ENCODE data around the gene HMGXB4.
A peak's percentile ranks its signal among the peaks of the same experiment; 100 is the strongest.

Gene HMGXB4

GRCh38 chr22:35258191-35258988, 1.1 kb downstream of the HMGXB4 start:
- DNase-seq: no peak

- no peak for DNase-seq
These were observed 7.7 kb downstream of the HMGXB4 start for GRCh38 chr22:35264986-35265385.

- no peak for DNase-seq
These were observed 9.0 kb downstream of the HMGXB4 start for GRCh38 chr22:35266277-35266676.

GRCh38 chr22:35269630-35270029, 12.3 kb downstream of the HMGXB4 start:
- no peak for DNase-seq

GRCh38 chr22:35274154-35274871, 17.0 kb downstream of the HMGXB4 start:
- DNase-seq: no peak

GRCh38 chr22:35275580-35275979, 18.3 kb downstream of the HMGXB4 start:
- DNase-seq: no peak

- DNase-seq: no peak
These were observed 18.7 kb downstream of the HMGXB4 start for GRCh38 chr22:35276019-35276418.

- no peak for DNase-seq
These were observed 30.8 kb downstream of the HMGXB4 start for GRCh38 chr22:35288116-35288515.

- DNase-seq: no peak
These were observed 35.5 kb downstream of the HMGXB4 start for GRCh38 chr22:35292786-35293185.

GRCh38 chr22:35296051-35296450, 38.8 kb downstream of the HMGXB4 start:
- no peak for DNase-seq

- peak; percentile 47 for DNase-seq
These were observed 42.0 kb downstream of the HMGXB4 start for GRCh38 chr22:35299217-35299672.

GRCh38 chr22:35299673-35300499, 42.6 kb downstream of the HMGXB4 start, which contains the start of gene TOM1:
Gene TOM1, plus strand, starts transcription at chr22:35299894. Its CDS starts 35 bp downstream, at chr22:35299929.
- peak; percentile 92 for DNase-seq

- DNase-seq: peak; percentile 92
These were observed 44.1 kb downstream of the HMGXB4 start for GRCh38 chr22:35301372-35301874.

GRCh38 chr22:35303029-35303624, 45.8 kb downstream of the HMGXB4 start:
- DNase-seq: no peak

- DNase-seq: no peak
These were observed 48.3 kb downstream of the HMGXB4 start for GRCh38 chr22:35305525-35306070.

- no peak for DNase-seq
These were observed 49.2 kb downstream of the HMGXB4 start for GRCh38 chr22:35306350-35306967.

- no peak for DNase-seq
These were observed 50.1 kb downstream of the HMGXB4 start for GRCh38 chr22:35307372-35307771.

- no peak for DNase-seq
These were observed 50.6 kb downstream of the HMGXB4 start for GRCh38 chr22:35307892-35308291.

GRCh38 chr22:35308480-35309021, 51.3 kb downstream of the HMGXB4 start:
- DNase-seq: no peak

GRCh38 chr22:35310556-35311550, 53.6 kb downstream of the HMGXB4 start:
- no peak for DNase-seq

Measured in GF-D8 (cell line).